GM12873 (cell line): ENCODE measurements around the gene BEX2.

ENCODE experiments used
- CTCF ChIP-seq: IDR thresholded peaks from 2 replicates; pipeline ENCODE4 v1.5.1; 2012; ENCODE audit warnings: low read depth, mild to moderate bottlenecking, moderate library complexity, low read length, control low read depth; ENCODE audit not compliant: insufficient read depth; ENCODE audit errors: missing control alignments

BEX2 gene

GRCh38 chrX:103293118-103293517 lies 17.7 kb downstream of the BEX2 start:
- no peak for TF ChIP-seq CTCF

GRCh38 chrX:103279624-103280023 lies 31.2 kb downstream of the BEX2 start:
- no peak for TF ChIP-seq CTCF

GRCh38 chrX:103276581-103277002 lies 34.2 kb downstream of the BEX2 start, which contains the start of gene TCEAL5:
TSS of gene TCEAL5 (minus strand) at chrX:103276750. CDS start at chrX:103274563, 2,187 bp downstream.
- no peak for TF ChIP-seq CTCF

- TF ChIP-seq CTCF, result no peak
These were observed 34.7 kb downstream of the BEX2 start for GRCh38 chrX:103275947-103276567.

- TF ChIP-seq CTCF, result no peak
These were observed 36.5 kb downstream of the BEX2 start for GRCh38 chrX:103274284-103274683.
